ENCODE measurements around the gene OR1A1.
"Not testable (repeated sequence)": the region's sequence is repeated elsewhere in the genome, so short reads cannot be mapped to it uniquely, and the experiment has no call there.

Gene OR1A1

GRCh38 chr17:3221850-3222249 is 14.4 kb downstream of the OR1A1 start:
- Histone ChIP-seq H2BK12ac (ENCODE audit: low read length) (no peak overlapping the region), H3K27me3 (ENCODE audit: control insufficient read depth in 3 of 3, insufficient read depth in 3 of 3, low read depth in 1 of 3, low read length in 3 of 3) (no peaks in the 10 kb centered on the region), H2BK5ac (ENCODE audit: low read length) (no peak overlapping the region), H3K9ac (ENCODE audit: low read depth, low read length, poor library complexity) (no peak overlapping the region), H4K91ac (ENCODE audit: low read depth, low read length, poor library complexity) (no peak overlapping the region), H3K18ac (ENCODE audit: low read length) (no peak overlapping the region), H3K9me3 (replicated peaks in 1 of 2; ENCODE audit: control insufficient read depth in 2 of 2, insufficient read depth in 1 of 2, low read depth in 1 of 2, low read length in 2 of 2) (no peaks in the 10 kb centered on the region), H3K27ac (replicated peaks; ENCODE audit: low read length) (no peak overlapping the region), H2AFZ (ENCODE audit: low read length) (no peak overlapping the region), H3K79me1 (ENCODE audit: low read depth, low read length) (no peaks in the 10 kb centered on the region), H3K4ac (ENCODE audit: low read length) (no peak overlapping the region), H3K36me3 (replicated peaks in 1 of 2; ENCODE audit: control insufficient read depth in 2 of 2, insufficient read depth in 2 of 2, low read length in 2 of 2) (no peaks in the 10 kb centered on the region), H3K4me3 (ENCODE audit: low read length in 2 of 2) (no peak overlapping the region), H2AK5ac (ENCODE audit: low read depth, low read length) (no peak overlapping the region), H3K23ac (ENCODE audit: low read depth, low read length, poor library complexity) (no peak overlapping the region), H3K4me2 (ENCODE audit: insufficient read depth, low read length, poor library complexity, severe bottlenecking) (no peak overlapping the region), H4K8ac (ENCODE audit: low read depth, low read length) (no peak overlapping the region), H2BK120ac (ENCODE audit: low read depth, low read length) (no peak overlapping the region), H3K14ac (ENCODE audit: low read length) (no peak overlapping the region), H2BK15ac (ENCODE audit: low read length) (no peak overlapping the region), H3K4me1 (ENCODE audit: control insufficient read depth in 2 of 2, insufficient read depth in 1 of 2, low read depth in 1 of 2, low read length in 2 of 2) (no peaks in the 10 kb centered on the region)
- no CpG with 5 or more reads among the region's 2 CpGs for WGBS, 2 donors (ENCODE audit: extremely low coverage in 2 of 2, insufficient read length in 2 of 2, insufficient replicate concordance in 1 of 2)
- DNase-seq (ENCODE audit: low spot score) = no peak

GRCh38 chr17:3222505-3222904 is 15.0 kb downstream of the OR1A1 start:
- Histone ChIP-seq H3K4me1 (ENCODE audit: control insufficient read depth in 2 of 2, insufficient read depth in 1 of 2, low read depth in 1 of 2, low read length in 2 of 2) (no peaks in the 10 kb centered on the region), H3K27ac (replicated peaks; ENCODE audit: low read length) (no peak overlapping the region), H2BK5ac (ENCODE audit: low read length) (no peak overlapping the region), H2BK120ac (ENCODE audit: low read depth, low read length) (no peak overlapping the region), H2BK15ac (ENCODE audit: low read length) (no peak overlapping the region), H3K4me3 (ENCODE audit: low read length in 2 of 2) (no peak overlapping the region), H2AFZ (ENCODE audit: low read length) (no peak overlapping the region), H3K36me3 (replicated peaks in 1 of 2; ENCODE audit: control insufficient read depth in 2 of 2, insufficient read depth in 2 of 2, low read length in 2 of 2) (no peaks in the 10 kb centered on the region), H2BK12ac (ENCODE audit: low read length) (no peak overlapping the region), H3K18ac (ENCODE audit: low read length) (no peak overlapping the region), H3K27me3 (ENCODE audit: control insufficient read depth in 3 of 3, insufficient read depth in 3 of 3, low read depth in 1 of 3, low read length in 3 of 3) (no peaks in the 10 kb centered on the region), H2AK5ac (ENCODE audit: low read depth, low read length) (no peak overlapping the region), H3K79me1 (ENCODE audit: low read depth, low read length) (no peaks in the 10 kb centered on the region), H3K4ac (ENCODE audit: low read length) (no peak overlapping the region), H3K4me2 (ENCODE audit: insufficient read depth, low read length, poor library complexity, severe bottlenecking) (no peak overlapping the region), H3K14ac (ENCODE audit: low read length) (no peak overlapping the region), H3K9me3 (replicated peaks in 1 of 2; ENCODE audit: control insufficient read depth in 2 of 2, insufficient read depth in 1 of 2, low read depth in 1 of 2, low read length in 2 of 2) (no peaks in the 10 kb centered on the region), H3K9ac (ENCODE audit: low read depth, low read length, poor library complexity) (no peak overlapping the region), H3K23ac (ENCODE audit: low read depth, low read length, poor library complexity) (no peak overlapping the region), H4K8ac (ENCODE audit: low read depth, low read length) (no peak overlapping the region), H4K91ac (ENCODE audit: low read depth, low read length, poor library complexity) (no peak overlapping the region)
- no CpG with 5 or more reads among the region's 2 CpGs for WGBS, 2 donors (ENCODE audit: extremely low coverage in 2 of 2, insufficient read length in 2 of 2, insufficient replicate concordance in 1 of 2)
- no peak for DNase-seq (ENCODE audit: low spot score)

- H2BK15ac ChIP-seq (ENCODE audit: low read length); H4K91ac ChIP-seq (ENCODE audit: low read depth, low read length, poor library complexity); H2AK5ac ChIP-seq (ENCODE audit: low read depth, low read length); H3K9me3 ChIP-seq (replicated peaks in 1 of 2; ENCODE audit: control insufficient read depth in 2 of 2, insufficient read depth in 1 of 2, low read depth in 1 of 2, low read length in 2 of 2); H2BK120ac ChIP-seq (ENCODE audit: low read depth, low read length); H3K4me1 ChIP-seq (ENCODE audit: control insufficient read depth in 2 of 2, insufficient read depth in 1 of 2, low read depth in 1 of 2, low read length in 2 of 2); H3K36me3 ChIP-seq (replicated peaks in 1 of 2; ENCODE audit: control insufficient read depth in 2 of 2, insufficient read depth in 2 of 2, low read length in 2 of 2); H3K79me1 ChIP-seq (ENCODE audit: low read depth, low read length); DNase-seq (ENCODE audit: low spot score); H3K9ac ChIP-seq (ENCODE audit: low read depth, low read length, poor library complexity); H3K27ac ChIP-seq (replicated peaks; ENCODE audit: low read length); H2AFZ ChIP-seq (ENCODE audit: low read length); H3K4ac ChIP-seq (ENCODE audit: low read length); H3K27me3 ChIP-seq (ENCODE audit: control insufficient read depth in 3 of 3, insufficient read depth in 3 of 3, low read depth in 1 of 3, low read length in 3 of 3); H3K18ac ChIP-seq (ENCODE audit: low read length); H4K8ac ChIP-seq (ENCODE audit: low read depth, low read length); H2BK5ac ChIP-seq (ENCODE audit: low read length); H3K4me3 ChIP-seq (ENCODE audit: low read length in 2 of 2); H3K4me2 ChIP-seq (ENCODE audit: insufficient read depth, low read length, poor library complexity, severe bottlenecking); H2BK12ac ChIP-seq (ENCODE audit: low read length); H3K14ac ChIP-seq (ENCODE audit: low read length); H3K23ac ChIP-seq (ENCODE audit: low read depth, low read length, poor library complexity): not testable (repeated sequence)
Measured at GRCh38 chr17:3224721-3225352, 17.4 kb downstream of the OR1A1 start.

- not testable (repeated sequence) for H2AK5ac ChIP-seq (ENCODE audit: low read depth, low read length); H2BK12ac ChIP-seq (ENCODE audit: low read length)
Measured at GRCh38 chr17:3232300-3232699, 24.8 kb downstream of the OR1A1 start.

More at GRCh38 chr17:3232300-3232699, 24.8 kb downstream of the OR1A1 start:
- H3K9ac ChIP-seq (ENCODE audit: low read depth, low read length, poor library complexity); H3K79me1 ChIP-seq (ENCODE audit: low read depth, low read length); H2BK5ac ChIP-seq (ENCODE audit: low read length); H2BK120ac ChIP-seq (ENCODE audit: low read depth, low read length); H3K18ac ChIP-seq (ENCODE audit: low read length); H3K4me1 ChIP-seq (ENCODE audit: control insufficient read depth in 2 of 2, insufficient read depth in 1 of 2, low read depth in 1 of 2, low read length in 2 of 2); H3K27me3 ChIP-seq (ENCODE audit: control insufficient read depth in 3 of 3, insufficient read depth in 3 of 3, low read depth in 1 of 3, low read length in 3 of 3); H3K23ac ChIP-seq (ENCODE audit: low read depth, low read length, poor library complexity); H3K9me3 ChIP-seq (replicated peaks in 1 of 2; ENCODE audit: control insufficient read depth in 2 of 2, insufficient read depth in 1 of 2, low read depth in 1 of 2, low read length in 2 of 2); H3K4me2 ChIP-seq (ENCODE audit: insufficient read depth, low read length, poor library complexity, severe bottlenecking); H3K4ac ChIP-seq (ENCODE audit: low read length); H4K91ac ChIP-seq (ENCODE audit: low read depth, low read length, poor library complexity); H4K8ac ChIP-seq (ENCODE audit: low read depth, low read length); H2BK15ac ChIP-seq (ENCODE audit: low read length); DNase-seq (ENCODE audit: low spot score); H3K14ac ChIP-seq (ENCODE audit: low read length); H3K4me3 ChIP-seq (ENCODE audit: low read length in 2 of 2); H3K27ac ChIP-seq (replicated peaks; ENCODE audit: low read length); H2AFZ ChIP-seq (ENCODE audit: low read length); H3K36me3 ChIP-seq (replicated peaks in 1 of 2; ENCODE audit: control insufficient read depth in 2 of 2, insufficient read depth in 2 of 2, low read length in 2 of 2): not testable (repeated sequence)
- WGBS, 2 donors (ENCODE audit: extremely low coverage in 2 of 2, insufficient read length in 2 of 2, insufficient replicate concordance in 1 of 2) = no CpG with 5 or more reads among the region's 8 CpGs
